HG03442 (cell line): ENCODE data around the gene ROBO3.

Source experiments
- ATAC-seq: cut with Tn5 transposase; IDR thresholded peaks from one replicate; pipeline ENCODE4 v1.9.1; 2021; ENCODE audit warnings: mild to moderate bottlenecking, moderate library complexity; ENCODE audit not compliant: unreplicated experiment

The ROBO3 gene

GRCh38 chr11:124865181-124865901 is at the start of gene ROBO3:
ROBO3 (plus strand) TSS chr11:124865432; CDS start chr11:124865578, 146 bp downstream.
- ATAC-seq, result no peak

DNA sequence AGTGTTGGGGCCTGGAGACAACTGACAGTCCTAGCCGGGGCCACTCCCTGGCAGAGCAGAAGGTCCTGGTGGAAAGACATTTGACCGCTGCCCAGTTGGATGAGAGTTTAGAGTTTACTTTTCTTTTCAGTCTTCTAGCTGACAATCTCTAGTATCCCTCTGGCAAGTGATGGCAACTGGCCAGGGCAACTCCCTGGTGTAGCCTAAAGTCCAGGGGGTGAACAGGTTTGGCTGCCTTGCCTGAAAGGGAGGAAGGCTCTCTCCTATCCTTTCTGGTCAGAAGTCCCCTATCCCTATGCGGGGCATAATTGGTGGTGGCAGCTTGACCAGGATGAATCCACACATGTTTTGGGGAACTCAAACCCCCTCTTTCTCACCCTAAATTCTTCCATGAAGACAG is 48.2 kb upstream of the ROBO3 start:
- no peak for ATAC-seq

GRCh38 chr11:124821995-124822730 is 43.1 kb upstream of the ROBO3 start:
- no peak for ATAC-seq

DNA sequence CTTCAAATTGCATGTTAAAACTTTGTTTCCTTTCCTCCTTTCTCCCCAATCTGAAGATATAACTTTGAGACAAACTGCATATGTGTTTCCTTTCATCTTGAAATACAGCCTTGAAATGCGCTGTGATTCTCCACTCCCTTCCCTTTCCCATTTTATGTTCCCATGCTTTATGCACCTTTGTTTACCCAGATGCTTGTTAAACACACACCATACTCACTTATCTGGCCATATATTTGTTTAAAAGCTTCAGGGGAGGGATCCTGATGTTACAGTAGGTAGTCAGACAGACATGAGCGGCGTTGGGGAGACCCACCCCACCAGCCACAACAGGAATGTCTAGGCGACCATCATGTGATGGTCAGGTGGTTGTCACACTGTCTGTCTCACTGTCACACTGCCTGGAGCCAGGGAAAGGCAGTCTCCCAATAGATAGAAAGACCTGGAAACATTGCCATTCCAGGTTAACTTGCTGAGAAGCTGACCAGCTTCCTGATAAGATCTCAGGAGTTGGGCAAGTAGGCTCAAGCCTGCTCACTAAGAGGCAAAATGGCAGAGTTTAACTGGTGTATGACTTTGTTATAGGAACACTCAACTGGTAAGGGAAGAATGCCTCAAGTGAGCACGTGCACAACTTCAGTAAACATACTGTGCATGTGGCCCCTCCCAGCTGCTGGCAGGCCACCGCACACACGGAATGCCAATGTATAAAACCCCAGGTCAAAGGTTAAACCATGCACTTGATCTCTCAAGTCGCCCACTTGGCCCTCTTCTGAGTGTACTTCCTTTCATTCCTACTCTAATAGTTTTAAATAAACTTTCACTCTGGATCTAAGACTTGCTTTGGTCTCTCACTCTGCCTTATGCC is 41.5 kb upstream of the ROBO3 start:
- no peak for ATAC-seq

DNA sequence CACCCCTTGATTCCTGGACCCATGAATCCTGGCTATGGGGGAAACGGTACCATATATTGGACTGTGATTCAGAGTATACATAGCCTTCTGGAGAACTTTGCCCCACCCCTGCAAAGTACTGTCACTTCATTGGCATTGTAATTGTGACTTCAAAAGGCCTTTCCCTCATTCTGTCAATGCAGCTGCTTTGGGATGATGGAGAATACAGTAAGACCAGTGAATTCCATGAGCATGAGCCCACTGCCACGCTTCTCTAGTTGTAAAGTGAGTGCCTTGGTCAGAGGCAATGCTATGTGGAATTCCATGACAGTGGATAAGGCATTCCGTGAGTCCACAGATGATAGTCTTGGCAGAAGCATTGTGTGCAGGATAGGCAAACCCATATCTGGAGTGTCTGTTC is 39.4 kb upstream of the ROBO3 start:
- no peak for ATAC-seq

GRCh38 chr11:124829986-124830385 is 35.2 kb upstream of the ROBO3 start:
- no peak for ATAC-seq

DNA sequence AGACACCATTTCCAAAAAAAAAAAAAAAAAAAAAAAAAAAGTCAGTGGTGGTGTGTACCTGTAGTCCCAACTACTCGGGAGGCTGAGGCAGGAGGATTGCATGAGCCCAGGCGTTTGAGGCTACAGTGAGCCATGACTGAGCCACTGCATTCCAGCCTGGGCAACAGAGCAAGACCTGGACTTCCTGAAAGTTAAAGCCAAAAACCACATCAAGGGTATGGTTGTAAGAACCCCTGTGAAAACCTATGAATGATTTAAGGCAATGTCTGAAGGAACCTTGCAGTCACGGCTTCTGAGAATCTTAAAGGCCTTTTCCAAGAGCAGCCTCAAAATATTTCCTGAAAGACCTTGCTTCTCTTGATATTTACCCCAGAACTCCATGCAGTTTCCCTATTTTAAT is 34.5 kb upstream of the ROBO3 start:
- ATAC-seq, result no peak

DNA sequence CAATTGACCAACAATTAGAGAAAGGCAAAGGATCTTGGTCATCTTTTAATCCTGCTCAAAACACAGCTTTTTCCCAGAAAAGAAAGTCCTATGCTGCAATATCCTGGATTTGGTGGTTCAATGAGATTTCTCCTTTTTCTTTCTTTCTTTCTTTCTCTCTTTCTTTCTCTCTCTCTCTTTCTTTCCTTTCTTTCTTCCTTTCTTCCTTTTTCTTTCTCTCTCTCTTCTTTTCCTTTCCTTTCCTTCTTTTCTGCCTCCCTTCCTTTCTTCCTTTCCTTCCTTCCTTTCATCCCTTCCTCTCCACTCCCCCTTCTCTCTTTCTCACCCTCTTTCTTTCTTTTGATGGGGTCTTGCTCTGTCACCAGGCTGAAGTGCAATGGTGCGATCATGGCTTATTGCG is 33.3 kb upstream of the ROBO3 start:
- no peak for ATAC-seq

- ATAC-seq, result no peak
Measured at GRCh38 chr11:124832571-124832970, 32.7 kb upstream of the ROBO3 start.

DNA sequence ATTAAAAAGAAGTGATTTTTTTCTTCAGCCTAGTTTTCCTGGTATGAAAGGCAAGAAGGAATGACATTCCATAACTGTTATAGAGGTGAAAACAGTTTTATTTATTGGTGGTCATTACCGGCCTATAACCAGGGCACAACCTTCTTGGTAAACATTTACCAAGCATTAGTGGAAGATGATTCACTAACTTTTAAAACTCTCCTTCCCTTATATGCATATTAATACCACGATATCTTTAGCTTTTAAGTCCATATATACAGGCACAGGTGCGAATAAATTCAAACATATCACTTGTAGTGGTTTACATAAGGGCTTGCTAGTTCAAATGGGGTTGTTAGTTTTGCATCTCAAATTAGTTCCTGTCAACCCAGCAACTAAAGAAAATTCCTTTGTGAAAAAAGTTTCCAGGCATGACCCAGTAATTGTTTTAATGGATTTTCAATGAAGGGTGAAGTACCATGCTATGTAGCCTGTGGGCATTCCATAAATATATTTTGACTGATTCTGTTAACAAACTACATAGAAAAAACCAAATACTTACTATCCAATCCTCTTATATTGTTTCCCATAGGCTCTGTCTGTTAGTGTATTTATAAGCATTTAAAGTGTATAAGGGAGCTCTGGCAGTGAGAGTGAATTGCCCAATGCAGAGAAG is 30.6 kb upstream of the ROBO3 start:
- ATAC-seq, result no peak

DNA sequence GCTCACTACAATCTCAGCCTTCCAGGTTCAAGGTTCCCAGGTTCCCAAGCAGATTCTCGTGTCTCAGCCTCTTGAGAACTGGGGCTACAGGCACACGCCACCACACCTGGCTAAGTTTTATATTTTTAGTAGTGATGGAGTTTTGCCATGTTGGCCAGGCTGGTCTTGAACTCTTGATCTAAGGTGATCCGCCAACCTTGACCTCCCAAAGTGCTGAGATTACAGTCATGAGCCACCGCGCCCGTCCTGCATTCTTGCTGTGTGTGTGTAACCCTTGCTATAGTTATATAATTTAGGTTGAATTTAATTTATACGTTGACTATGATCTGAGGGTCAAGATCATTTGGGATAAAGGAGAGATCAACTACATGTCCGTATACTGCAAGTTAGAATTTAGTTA is 29.3 kb upstream of the ROBO3 start:
- no peak for ATAC-seq

DNA sequence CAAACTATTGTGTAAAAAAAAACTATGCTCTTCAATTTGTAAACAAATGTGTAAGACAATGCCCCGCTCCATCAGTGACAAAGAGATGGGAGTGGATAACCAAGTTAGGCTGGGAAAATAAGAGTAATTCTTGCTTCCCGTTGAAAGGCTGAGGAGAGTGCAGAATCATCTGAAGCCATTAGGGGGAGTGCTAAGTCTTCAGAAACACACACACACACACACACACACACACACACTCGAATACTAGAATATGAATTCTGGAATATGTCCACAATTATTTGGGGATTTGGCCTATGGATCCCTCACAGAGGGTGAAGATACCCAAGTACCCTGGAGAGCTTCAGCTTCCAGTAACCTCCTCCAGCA is 27.8 kb upstream of the ROBO3 start:
- no peak for ATAC-seq

- ATAC-seq, result no peak
Measured at GRCh38 chr11:124838805-124839127, 26.5 kb upstream of the ROBO3 start.

DNA sequence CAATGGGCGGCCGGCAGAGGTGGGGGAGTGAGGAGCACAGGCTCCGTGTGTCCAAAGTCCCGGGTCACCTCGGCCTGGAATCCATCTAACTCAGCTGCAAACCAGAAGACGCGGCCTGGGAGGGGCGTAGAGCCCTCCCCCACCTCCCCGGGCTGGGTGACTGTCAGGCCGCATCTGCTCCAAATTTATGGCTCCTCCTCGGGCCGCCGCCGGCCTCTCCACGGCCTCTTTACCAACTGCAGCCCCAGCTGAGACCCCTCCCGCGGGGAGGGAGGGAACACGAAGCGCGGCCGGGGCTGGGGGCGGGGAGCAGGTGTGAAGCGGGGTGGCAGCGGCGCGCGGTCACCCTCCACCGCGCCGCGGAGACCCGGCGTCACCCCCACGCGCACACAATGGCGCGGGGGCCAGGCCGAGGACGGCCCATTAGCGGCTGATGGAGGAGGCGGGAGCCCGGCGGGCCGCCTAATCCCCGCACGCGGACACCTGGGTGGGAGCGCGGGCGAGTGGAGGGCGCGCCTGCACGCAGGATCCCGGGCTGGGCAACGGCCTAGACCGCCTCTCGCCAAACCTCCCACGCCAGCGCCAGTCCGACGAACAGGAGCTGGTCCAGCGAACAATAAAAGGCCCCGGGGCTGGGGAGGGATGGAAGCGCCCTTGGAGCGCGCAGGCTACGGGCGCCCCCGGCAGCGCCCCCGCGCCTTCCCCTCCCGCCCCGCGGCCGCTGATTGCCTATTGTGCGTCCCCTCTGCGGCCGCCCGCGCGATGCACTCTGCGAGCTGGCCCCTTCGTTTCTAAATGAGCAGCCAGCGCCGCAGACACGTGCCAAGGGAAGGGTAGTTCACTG is 25.9 kb upstream of the ROBO3 start:
- no peak for ATAC-seq

- no peak for ATAC-seq
Measured at GRCh38 chr11:124839972-124840621, 25.1 kb upstream of the ROBO3 start.

DNA sequence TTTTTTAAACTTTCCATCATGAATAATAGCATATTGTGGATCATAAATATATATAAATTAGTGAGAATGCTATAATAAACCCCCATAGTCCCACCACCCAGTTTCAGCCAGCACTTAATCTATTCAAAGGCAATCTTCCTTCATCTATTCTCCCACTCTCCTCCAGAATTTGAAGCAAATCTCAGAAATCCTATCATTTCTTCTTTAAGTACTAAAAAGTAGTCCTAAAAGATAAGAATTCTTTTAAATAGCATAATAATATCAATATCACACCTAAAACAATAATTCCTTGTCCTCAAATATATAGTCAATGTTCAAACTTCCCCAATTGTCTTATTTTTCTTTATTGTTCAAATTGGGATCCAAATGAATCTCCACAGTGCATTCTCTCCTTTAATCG is 24.6 kb upstream of the ROBO3 start:
- ATAC-seq, result no peak

- no peak for ATAC-seq
Measured at GRCh38 chr11:124841201-124841600, 24.0 kb upstream of the ROBO3 start.

DNA sequence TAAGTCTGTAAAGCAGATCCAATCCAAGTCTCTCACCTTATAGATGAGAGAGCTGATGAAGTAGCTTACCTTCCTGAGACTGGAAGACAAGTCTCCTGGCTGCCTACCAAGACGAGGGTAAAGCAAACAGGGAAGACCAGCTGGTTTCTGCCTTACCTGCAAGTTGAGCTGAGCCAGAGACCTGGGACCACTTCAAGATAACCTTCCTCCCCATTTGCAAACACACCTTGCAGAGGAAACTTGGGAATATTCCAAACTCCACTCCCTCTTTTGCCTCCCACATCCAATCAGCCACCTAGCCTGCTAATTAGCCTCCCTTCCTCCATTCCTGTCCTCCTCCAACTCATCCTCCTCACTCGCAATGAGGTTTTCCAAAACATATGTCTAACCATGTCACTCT is 23.4 kb upstream of the ROBO3 start:
- ATAC-seq, result no peak

DNA sequence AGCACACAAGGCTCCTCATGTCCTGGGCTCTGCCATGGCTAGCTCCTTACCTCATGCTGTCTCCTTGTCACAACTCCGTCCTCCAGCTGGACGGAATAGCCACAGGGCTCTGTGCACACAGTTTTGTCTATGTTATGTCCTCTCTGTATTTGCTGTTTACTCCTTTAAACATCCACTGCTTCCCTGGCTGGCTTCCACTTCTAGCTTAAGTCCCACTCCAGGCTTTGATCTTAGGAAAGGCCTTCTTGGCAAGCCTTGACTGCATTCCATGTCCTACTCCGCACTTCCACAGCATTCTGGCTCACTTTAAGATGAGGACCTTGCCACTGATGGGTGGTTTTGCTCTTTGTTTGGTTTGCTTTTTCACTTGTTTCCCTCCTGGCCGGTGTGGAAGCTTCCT is 22.9 kb upstream of the ROBO3 start:
- no peak for ATAC-seq

DNA sequence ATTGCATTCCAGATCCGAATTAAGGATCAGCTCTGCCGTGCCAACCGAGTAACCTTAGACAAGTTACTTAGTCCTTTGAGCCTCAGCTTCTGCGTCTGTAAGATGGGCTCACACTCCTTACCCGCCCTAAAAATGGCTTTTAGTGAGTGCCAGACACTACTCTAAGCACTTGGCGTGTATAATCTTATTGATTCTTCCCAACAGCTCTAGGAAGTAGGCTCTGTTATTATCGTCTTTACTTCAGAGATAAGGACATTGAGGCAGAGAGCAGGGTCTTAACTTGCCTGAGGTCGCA is 21.7 kb upstream of the ROBO3 start:
- no peak for ATAC-seq
